ENCODE measurements around the gene CRK.

Gene CRK

DNA sequence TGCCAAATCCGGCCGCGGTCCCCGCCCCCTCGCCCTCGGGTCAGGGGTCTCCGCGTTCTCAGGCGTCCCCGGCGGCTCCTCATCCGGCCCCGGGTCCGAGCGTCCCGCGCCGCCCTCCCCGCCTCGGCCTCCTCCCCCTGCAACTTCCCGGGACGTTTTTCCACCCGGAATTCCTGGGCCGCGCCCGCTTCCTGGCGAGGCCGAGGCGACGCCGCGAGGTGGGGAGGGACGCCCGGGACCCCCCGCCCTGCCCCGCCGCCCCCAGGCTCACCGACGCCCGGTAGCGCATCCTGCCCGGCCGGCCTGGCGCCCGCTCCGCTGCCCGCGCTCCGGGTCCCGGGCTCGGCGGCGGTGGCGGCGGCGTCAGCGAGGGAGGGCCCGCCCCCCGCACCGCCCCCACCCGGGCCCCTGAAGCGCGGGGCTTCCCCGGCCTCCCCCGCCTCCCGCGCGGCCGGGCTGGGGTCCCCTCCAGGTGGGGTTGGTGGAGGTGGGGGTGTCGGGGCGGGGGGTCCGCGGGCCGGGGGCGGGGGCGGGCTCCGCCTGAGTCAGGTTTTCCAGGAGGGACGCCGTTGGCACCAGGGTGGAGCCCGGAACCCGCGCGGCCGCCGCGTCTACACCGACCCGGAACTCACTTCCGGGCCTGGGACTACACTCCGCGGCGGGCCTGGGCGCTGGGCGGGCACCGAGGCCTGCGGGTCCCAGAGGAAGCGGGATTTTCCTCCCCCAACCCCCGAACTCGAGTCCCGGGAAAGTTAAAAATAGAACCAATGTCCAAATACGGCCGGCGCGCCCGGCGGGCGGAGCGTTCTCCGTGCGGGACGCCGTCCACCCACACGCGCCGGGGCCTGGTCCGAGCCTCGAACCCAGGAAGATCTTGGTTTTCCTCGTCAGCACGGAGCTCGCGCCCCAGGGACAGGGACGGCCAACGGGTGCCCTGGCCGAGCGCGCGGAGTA is 29.7 kb upstream of the CRK start:
- peak; percentile 66 for DNase-seq

DNA sequence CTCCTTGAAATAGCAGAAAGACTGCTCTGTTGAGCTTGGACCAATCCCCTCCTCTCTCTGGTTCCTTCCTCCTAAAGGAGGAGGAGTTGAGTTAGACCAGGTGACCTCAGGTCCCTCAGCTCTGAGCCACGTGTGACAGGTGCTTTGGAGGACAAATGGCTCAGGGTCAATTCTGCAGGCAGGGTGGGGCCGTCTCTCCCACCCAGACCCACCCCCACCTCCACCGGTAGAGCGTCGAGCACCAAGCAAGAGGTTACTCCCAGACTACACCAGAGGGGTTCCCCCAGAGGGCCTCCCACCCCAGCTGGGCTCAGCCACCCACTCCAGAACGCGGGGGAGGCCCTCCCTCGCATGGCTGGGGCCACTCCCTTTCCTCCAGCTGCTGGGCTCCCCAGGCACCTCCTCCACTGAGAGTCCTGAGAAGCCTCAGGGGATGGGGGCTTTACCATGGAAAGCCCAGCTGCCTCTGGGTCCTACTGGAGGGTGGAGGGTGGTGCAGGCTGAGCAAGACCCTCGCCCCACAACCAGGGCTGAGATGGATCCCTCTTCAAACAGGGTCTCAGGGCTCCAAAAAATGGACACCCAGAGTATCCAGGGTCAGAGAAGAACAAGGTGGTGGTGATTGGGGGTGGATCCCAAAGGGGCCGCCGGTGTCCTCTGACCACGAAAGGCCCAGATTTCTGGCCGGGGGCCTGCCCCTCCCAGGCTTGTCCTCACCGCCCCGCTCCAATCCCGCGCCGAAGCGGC is 28.8 kb upstream of the CRK start:
- DNase-seq: peak; percentile 72

DNA sequence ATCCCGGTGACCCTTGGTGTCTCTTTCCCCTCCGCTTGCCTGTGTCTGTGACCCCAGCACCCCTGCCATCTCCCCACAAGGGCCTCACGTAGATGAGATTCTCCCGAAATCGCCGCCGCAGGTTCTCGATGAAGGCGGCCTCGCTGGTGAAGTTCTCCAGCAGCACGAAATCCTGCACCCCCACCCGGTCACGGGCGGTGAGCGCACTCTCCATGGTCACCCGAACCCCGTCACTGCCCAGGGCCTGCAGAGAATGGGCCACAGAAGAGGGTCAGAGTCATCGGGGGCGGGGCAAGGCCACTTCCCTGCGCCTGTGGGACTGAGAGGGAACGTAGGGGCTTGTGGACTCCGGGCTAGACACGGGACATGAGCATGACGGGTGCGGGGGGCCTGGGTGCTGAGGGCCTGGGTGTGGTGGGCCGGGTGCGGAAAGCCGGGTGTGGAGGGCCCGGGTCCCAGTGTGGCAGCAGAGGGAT is 28.1 kb upstream of the CRK start:
- DNase-seq: no peak

DNA sequence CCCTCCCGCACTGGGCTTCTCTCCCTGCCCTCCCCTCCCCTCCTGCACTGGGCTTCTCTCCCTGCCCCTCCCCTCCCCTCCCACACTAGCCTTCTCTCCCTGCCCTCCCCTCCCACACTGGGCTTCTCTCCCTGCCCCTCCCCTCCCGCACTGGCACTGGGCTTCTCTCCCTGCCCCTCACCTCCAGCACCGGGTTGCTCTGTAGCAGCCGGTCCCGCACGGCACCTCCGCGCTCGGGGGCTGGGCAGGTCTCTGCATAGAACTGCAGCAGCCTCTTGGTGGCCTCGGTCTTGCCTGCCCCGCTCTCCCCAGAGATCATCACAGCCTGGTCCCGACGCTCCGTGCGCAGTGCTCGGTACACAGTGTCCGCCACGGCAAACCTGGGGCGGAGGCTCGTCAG is 26.6 kb upstream of the CRK start:
- no peak for DNase-seq

DNA sequence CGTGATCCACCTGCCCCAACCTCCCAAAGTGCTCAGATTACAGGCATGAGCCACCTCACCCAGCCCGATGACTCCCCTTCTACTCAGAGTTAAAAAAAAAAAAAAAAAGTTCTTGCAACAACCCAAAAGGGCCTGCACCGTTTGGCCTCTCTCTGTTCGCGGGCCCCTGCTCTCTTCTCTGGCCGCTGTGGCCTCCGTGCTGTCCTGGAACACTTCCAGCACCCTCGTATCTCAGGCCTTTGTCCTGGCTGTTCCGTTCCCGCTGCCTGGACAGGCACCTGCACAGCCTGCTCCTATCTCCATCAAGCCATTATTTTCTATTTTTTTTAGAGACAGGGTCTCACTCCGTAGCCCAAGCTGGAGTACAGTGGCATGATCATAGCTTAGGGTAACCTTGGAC is 25.7 kb upstream of the CRK start:
- DNase-seq: no peak

DNA sequence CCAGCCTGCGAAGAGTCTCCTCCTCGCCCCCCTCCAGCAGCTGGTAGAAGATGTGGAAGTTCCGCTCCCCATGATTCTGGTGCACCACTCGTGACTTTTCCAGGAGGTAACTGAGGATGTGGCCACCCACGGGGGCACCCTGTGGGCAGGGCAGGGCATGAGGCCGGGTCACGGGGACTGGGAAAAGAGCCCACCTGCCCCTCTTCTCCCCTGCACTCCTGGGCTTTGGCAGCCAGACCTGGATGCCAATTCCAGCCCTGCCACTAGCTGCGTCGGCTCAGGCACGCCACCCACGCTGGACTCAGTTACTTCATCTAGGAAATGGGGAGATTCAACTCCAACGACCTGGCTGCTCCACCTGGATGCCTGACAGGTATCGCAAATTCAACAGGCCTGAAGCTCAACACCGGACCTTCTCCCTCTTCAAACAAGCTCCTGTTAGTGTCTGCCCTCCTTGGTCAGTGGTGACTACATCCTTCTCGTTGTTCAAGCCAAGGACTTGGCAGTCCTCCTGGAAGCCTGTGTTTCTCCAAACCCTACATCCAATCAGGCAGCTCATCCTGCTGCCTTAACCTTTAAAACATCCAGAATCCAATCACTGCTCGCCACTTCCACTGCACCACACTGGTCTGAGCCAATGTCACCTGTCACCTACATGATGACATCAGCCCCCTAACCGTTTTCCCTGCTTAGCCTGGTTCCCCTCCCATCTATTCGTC is 24.9 kb upstream of the CRK start:
- no peak for DNase-seq

DNA sequence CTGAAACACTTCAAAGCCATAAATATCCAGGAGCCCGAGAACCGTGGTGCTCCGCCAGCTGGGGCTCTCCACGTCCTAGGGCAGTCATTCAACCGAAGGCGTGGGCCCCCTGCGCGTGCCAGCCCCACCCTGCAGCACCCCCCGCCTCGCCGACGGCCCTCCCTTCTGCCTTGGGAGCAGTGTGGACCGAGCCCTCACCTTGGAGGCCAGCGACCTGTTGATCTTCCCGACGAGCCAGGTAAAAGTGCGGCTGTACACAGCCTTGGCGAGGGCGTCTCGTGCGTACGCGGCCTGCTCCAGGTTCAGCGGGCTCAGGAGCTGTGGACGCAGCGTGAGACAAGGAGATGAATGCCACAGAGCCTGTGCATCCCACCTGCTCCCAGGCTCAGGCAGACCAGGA is 22.4 kb upstream of the CRK start:
- no peak for DNase-seq

DNA sequence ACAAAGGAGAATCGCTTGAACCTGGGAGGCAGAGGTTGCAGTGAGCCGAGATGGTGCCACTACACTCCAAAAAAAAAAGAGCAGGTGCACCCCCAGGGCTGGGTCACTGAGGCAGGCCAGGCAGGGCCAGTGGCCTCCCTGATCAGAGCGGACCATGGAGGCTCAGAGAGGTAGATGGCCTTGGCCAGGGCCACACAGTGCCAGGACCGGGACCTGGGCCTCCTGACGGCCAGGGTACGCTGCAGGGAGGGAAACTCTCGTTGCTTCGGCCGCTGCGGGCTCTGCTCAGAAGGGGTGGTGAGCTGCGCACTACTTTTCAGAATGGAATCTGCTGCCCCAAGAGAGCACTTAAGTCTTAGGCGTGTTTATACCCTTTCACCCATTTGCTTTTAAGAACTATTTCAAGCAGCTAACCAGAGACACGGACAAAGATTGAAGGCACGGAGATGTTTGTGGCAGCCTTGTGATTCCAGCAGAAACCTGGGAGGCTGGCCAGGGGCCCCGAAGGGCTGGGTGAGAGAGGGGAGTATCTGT is 19.4 kb upstream of the CRK start:
- no peak for DNase-seq

DNA sequence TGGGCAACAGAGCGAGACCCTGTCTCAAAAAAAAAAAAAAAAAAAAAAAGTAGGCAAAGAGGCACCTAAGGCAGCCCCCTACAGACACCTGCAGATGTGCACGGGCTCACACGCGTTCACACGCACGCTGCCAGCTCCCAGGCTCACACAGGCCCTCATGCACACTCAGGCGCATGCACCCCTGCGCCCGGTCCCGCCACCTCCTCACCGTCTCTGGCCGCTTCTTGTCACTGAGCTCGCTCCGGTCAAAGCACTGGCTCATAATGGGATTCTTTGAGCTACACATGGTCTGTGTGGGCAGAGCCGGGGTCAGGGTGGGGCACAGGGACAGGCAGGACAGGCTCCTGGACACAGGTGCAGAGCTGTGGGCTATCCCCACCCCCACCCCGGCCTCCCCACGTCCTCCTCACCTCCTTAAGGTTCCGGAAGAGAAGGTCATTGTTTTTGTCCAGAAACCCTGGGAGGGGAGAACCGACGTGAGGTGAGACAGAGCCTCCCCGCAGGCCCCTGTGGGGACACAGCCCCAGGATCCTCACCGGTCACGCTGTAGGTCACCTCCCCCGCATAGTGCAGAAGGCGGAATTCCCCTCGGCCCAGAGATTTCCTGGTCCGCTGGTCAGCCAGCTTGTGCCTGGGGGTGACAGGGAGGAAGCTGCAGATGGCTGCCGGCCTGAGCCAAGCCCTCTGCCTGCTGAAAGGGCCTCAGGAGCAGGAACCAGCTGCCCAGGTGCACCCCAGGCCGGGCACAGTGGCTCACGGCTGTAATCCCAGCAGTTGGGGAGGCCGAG is 18.6 kb upstream of the CRK start:
- DNase-seq: no peak

DNA sequence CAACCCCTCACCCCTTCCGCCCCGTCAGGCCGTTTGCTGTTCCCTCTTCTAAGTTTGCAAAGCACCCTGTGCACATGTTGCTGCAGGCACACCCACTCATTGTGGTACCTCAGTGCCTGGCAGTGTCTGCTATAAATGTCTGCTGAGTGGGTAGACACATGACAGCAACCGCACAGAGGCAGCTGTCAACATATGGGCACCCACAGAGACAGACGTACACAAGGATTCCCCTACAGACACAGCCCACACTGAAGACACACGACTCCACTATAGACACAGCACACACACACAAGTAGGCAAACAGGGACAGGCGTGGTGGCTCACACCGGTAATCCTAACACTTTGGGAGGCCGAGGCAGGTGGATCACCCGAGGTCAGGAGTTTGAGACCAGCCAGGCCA is 17.8 kb upstream of the CRK start:
- no peak for DNase-seq

DNA sequence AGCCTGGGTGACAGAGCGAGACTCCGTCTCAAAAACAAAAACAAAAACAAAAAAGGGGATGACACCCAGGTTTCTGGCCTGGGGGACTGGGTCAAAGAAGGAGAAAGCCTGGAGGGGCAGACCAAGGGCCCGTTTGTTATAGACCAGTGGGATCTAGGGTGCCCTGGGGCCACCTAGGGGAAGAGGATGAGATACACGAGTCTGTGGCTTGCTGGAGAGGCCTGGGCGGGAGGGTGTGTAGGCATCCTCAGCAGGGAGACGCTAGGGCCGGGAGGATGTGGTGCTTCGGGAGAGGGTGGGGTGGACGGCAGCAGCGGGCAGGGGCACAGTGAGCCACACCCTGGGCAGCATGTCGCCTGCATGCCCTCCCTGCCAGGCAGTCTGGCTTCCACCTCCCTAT is 17.1 kb upstream of the CRK start:
- DNase-seq: no peak

DNA sequence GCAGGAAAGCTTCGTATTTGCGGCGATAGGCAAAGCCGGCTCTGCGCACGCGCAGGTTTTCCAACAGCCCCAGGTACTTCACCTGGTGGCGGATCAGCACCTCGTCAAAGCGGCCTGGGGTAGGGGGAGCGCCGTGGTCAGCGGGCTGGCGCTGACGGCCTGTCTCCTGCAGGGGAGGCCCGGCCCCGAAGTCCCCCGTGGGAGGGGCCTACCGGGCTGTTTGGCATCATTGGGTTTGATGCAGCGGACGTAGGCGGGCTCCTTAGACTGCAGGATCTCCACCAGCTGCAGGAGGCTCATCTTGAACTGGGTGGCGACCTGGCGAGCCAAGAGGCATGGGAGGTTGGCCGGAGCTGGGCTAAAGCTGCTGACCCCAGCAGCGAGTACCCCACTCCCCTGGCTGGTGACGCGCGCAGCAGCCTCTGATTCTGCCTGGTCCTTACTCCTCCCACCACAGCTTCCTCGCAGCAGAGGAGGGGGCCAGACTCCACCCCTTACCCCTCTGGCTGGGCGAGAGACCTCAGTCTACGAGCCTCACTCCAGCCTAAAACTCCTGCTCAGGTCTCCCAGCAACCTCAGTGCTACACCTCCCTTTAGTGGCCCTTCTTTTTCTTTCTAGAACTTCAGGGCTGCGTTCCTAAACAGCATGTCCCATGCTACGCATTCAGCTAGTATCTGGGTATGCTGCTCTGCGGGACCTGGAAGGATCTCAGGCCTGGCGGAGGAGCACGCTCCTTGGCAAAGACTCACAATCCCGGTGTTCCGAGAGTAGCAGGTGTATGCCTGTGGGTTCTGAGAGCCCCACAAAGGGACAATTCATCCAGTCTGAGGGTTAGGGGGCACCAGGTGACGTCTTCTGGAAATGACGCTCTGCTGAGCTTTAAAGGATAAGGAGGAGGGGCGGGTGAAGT is 16.1 kb upstream of the CRK start:
- DNase-seq: no peak

DNA sequence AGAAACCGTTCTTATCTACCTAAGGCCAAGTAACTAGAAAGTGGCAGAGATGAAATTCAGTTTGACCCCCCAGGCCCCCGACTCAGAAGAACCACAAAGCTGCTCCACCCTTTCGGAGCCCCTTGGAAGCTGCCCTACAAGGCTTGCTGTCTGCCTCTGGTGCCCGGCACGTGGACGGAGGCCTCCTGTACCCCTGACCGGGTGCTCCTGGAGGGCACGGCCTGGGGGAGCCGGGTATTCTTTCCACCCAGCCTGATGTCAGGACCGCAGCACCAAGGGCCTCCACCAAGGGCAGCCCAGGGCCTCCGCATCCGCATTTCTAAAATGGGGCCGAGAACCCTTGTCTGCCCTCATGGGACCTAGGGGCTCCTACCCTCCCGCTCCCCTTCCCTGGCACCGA is 15.5 kb upstream of the CRK start:
- DNase-seq: no peak

DNA sequence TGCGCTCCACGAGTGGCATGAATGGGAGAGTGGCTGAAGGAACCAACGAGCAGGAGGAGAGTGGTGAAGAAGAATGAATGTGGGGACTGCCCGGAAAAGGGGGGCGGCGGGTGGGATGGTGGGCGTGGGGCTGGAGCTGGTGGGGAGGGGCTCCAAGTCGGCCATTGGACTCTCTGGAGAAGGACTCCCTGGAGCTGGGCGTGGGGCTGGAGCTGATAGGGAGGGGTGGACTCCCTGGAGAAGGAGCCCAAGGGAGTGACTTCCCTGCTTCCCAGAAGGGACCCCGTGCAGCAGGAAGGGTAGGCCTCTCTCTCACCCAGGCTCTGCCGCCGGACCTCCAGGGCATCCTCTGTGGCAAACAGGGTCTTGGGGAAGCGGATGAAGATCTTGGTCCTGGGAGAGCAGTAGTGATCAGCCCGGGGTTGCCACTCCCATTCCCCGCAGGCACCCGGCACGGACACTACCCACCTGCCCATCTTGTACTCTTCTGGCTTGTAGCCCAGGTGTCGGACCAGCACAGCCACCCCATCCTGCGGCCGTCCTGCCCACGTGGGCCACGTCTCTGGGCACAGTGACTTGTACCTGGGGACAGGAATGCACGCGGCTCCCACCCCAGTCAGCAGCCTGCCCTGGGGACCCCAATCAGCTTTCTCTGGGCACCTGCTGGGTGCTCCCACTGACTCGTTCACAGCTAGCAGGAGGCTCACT is 14.9 kb upstream of the CRK start:
- DNase-seq: no peak

DNA sequence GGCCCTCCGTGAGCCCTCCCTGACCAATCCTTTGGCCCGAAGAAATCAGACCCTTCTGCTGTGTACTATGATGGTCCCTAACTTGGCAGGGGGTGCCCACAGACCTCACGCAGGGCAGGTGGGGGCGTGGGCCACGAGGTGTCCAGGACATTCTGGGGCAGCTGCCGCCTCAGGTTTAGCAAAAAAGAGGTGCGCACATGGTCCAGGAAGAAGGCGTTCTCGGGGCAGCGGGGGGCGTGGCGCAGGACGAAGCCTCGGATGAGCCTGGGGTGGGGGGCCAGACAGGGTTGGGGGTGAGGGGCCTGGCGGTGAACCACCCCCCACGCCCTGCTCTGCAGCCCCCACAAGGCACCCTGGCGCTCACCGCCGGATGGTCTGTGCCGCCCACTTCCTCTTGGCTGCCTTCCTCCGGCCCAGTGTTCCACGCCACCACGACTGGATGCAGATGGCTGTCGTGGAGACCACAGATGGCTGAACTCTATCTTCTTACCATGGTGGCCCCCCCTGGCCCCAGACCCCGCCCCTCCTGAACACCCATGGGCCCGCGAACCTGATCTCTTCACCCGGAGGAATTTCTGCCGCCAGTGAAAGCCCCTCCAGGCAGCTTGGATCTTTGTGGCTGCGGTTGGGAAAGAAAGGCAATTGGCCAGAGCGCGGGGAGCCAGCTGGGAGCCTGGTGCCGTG is 14.2 kb upstream of the CRK start:
- no peak for DNase-seq

DNA sequence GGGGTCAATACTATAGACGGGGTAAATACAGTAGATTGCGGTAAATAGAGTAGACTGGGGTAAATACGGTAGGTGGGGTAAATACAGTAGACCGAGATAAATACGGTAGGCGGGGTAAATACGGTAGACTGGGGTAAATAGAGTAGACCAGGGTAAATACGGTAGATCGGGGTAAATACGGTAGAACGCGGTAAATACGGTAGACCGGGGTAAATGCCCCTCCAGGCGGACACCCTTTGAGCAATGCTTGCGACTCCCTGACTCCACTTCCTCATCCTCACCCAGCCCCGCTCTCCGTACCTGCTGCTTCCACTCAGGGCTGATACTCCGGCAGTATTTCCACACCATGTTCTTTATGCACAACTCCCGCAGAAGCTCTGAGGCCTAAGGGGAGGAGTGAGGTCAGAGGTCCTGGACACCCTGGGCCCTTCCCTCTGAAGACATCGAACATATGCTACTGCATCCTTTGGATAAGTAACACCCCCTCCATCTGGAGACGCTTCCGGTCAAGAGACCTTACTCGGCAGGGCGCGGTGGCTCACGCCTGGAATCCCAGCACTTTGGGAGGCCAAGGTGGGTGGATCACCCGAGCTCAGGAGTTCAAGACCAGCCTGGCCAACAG is 13.3 kb upstream of the CRK start:
- no peak for DNase-seq

DNA sequence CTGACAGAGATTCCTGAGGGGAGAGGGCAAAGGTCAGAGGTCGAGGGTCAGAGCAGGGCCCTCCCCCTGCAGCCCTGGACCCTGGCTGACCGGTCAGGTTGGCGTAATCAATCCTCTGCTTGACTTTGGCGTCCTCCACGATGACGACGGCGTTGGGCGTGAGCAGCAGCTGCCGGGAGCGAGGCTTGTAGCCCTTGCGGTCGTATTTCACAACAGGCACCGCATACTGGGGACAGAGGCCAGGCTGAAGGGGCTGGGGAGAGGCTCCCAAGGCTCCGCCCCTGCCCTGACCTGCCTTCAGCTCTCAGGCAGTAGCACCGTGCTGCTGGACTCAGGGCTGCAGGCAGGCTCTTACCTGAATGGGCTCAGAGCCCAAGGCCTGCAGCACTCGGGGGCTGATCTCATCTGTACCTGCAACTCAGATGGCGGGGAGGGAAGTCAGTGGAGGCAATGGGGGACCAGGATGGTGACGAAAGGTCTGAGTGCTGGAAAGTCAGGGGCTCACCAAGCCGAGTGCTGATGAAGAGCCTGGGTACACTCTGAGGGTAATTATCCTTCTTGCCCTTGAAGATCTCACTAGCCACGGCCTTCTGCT is 12.0 kb upstream of the CRK start:
- no peak for DNase-seq

DNA sequence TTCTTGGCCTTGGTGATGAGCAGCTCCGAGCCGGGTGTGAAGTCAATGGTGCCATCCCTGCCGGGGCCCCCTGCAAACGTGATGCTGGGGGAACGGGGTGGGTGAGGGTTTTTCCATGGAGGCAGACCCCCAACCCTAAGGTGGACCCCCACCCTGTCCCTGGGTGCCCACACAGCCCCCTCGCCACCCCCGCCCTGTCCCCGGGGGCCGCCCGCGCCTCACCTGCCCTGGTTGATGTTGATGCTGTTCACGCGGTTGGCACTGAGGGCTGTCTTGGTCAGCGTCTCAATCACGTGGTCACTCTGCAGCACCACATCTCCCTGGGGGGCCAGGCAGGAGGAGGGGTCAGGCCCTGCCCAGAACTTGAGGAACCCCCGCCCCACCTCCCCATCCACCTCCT is 11.2 kb upstream of the CRK start:
- no peak for DNase-seq

DNA sequence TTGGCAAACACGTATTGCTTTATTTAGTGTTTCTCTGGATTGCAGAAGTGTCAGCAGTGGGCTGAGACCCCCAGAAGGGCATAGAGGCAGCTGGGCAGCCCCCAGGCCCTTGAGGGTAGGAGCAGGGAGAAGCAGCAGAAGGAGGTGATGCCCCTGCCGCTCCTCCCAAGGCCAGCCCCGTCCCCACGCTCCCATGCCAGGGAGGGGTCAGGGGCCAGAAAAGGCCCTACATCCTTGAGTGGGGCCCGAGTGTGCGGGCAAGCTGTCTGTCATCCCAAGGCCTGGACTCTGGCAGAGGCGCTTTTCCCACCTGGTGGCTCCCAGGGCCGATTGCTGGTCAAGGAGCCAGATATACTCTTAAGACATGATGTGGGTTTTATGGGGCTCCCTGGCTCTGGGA is 8.2 kb upstream of the CRK start:
- DNase-seq: no peak

Measured in CD4-positive, alpha-beta T cell treated with Interleukin-12 subunit alpha and Interleukin-12 subunit beta, for 1 hour (primary cell).